GM19438 (cell line): Measurements from ENCODE around the gene XXYLT1.
"Not testable (repeated sequence)": the region's sequence is repeated elsewhere in the genome, so short reads cannot be mapped to it uniquely, and the experiment has no call there.

ENCODE experiments used
- ATAC-seq: cut with Tn5 transposase; IDR thresholded peaks from one replicate; pipeline ENCODE4 v1.9.1; 2021; ENCODE audit warnings: low read depth; ENCODE audit not compliant: unreplicated experiment

The XXYLT1 gene

DNA sequence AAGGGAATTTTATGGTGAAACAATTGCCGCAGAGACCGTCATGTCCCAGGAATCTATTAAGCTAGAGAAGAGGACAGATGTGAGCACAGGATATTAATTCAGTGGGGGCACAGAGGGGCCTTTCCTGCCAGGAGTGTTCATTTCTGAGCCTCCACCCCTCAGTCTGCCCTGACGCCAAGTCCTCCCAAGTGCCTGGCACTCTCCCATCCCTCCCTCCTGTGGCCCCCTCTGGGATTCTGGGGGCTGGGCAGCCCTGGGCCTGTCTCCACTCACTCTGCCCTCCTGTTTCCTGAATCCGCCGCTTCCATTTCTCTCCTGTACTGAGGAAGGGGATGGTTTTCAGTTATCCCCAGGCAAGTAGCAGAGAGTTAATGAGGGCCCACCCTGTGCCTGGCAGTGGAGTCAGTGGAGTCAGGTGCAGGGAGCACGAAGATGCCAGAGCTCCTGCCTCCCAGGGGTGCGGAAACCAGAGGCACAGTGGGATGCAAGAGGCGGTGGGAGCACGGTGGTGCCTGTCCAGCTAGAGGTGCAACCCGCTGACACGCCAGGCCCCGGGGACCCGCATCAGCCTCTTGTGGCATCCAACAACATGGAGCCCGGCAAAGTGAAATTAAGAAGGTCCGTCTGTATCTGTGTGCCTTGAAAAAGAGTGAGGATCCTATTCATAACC is 212.5 kb downstream of the XXYLT1 start:
- no peak for ATAC-seq

DNA sequence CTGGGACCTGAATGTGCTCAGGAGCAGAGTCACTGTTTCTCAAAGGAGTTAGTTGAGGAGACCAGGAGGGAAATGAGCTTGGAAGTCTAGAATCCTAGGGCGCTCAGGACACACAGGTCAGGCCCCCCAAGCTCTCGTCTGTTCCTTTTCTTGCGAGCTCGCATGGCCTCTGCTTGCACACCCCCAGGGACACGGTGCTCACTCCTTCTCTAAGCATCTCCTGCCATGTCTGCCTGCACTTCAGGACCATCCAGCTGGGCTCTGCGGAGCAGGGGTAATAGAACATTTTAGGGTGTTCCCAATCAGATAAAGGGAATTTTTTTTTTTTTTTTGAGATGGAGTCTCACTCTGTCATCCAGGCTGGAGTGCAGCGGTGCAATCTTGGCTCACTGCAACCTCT is 213.2 kb downstream of the XXYLT1 start:
- ATAC-seq, result no peak

DNA sequence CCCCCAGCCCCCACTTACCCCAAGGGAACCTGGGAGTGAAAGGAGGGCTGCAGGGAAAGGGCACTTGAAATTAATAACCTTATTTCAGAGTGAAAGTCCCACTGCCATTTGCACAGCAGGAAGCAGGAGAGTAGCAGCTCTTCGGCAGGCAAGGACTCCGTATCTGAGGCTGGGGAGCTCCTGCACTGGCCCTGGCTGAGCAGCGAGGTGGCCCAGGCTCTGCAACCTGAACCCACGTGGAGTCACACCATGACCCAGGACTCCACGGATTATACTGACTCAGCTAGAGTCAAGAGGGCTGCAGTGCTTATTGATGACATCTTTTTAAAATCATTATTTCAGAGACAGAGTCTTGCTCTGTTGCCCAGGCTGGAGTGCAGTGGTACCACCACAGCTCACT is 214.5 kb downstream of the XXYLT1 start:
- no peak for ATAC-seq

DNA sequence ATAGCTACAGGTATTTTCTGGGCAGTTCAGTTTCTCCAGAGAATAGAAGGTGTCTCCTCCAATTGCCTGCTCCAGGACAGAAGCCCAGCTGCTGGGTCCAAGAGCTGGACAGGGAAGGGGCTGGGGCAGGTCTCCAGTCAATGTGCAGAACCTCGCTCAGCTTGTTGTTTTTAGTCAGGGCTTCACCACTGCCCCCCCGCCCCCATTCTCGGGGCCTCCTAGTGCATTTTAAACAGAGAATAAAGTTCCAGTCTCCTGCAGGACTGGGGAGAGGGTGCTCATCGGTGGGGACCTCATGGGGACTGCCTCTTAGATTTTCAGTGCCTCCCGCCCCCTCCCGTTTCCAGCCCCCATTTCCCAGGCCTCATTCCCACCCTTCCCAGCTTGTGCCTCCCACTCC is 216.6 kb downstream of the XXYLT1 start:
- no peak for ATAC-seq

DNA sequence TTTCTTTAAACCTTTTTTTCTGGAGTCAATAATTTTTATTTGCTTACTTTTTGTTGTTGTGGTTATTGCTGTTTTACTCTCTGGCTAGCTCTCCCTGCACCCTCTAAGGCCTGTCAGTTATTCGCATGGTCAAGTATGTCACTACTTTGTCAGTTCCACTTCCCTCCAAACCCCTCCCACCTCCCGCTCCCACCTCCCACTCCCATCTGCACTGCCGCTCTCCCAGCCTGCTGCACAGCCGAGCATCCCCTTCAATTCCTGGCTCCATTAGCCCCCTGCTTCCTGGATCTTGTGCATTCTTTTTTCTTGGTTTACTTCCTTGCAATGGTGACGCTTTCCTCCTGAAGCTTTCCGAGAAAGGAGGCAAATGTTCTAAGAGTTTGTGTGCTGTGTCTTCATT is 218.0 kb downstream of the XXYLT1 start:
- ATAC-seq, result no peak

DNA sequence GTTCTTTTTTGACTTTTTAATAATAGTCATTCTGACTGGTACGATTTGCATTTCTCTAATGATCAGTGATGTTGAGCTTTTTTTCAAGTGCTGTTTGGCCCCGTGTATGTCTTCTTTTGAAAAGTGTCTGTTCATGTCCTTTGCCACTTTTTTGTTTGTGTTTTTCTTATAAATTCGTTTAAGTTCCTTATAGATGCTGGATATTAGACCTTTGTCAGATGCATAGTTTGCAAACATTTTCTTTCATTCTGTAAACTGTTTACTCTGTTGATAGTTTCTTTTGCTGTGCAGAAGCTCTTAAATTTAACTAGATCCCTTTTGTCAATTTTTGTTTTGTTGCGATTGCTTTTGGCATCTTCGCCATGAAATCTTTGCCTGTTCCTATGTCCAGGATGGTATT is 220.7 kb downstream of the XXYLT1 start:
- ATAC-seq, result not testable (repeated sequence)

DNA sequence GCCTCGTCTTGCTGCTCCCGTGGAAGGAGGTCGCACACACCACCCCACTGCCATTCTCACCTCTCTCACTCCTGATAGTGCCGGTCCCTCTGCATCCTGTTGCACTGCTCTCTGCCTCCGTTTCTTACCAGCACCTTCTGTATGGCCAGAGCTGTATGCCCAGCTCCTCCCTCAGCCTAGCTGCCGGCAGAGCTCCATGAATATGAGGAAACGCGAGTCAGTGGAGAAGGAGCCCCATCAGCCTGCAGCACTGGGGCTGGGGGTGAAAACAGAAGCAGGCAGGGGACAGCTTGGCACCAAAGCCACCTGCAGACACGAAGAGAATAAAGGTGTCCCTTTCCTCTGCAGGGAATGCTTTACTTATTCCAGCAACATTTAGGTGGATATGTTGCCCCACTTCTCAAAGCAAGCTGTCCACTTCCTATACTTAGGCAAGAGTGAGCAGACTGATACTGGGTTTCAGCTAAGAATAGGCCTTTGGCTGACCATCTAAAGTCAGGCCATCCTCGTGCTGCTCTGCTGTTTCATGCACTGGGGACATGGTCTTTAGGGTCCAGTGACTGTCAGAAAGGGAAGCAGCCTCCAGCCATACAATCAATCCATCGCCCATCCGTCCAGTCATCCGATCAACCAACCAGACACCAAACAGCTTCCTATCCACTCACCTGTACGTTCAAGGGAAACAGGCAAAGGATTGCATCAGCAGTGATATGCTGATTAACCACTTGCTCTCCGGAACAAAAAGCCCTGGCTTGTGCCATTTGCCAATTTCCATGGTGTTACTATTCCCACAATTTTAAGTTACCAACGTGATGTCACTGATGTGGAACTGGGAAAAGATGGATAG is 222.7 kb downstream of the XXYLT1 start:
- ATAC-seq, result no peak

DNA sequence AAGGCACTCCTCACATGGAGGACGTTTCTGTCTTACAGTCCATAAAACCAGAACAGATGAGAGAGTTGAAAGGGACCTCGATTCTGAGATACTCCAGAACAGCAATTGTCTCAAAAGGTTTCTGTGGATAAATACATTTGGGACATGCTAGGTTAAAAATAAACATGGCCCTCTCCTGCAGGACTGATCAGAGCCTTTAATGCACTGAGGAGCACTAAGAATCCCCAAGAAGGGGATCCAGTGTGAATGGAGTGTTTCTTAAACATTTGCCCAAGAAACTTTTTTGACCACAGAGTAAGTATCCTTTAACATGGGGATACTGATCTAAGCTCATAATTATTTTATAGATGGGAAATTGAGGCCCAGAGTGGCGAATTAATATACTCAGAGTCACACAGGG is 223.4 kb downstream of the XXYLT1 start:
- no peak for ATAC-seq

DNA sequence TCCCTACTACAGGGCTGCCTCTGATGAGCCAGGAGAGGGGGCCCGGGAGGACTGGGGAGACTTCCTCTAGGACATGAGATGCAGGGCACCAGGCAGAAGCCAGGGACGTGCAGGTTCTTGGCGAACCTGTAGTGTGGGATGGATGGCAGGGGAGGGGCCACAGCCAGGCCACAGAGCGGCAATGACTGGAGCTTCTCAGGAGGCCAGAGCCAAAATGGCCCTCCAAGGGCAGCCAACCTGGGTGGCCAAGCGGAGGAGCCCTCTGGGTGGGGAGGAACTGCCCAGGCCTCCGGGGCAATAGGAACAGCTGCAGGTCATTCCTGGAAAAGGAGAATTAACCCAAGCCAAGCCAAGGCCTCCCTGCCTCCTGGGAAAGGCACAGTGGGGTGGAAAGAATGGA is 224.5 kb downstream of the XXYLT1 start:
- ATAC-seq, result no peak

DNA sequence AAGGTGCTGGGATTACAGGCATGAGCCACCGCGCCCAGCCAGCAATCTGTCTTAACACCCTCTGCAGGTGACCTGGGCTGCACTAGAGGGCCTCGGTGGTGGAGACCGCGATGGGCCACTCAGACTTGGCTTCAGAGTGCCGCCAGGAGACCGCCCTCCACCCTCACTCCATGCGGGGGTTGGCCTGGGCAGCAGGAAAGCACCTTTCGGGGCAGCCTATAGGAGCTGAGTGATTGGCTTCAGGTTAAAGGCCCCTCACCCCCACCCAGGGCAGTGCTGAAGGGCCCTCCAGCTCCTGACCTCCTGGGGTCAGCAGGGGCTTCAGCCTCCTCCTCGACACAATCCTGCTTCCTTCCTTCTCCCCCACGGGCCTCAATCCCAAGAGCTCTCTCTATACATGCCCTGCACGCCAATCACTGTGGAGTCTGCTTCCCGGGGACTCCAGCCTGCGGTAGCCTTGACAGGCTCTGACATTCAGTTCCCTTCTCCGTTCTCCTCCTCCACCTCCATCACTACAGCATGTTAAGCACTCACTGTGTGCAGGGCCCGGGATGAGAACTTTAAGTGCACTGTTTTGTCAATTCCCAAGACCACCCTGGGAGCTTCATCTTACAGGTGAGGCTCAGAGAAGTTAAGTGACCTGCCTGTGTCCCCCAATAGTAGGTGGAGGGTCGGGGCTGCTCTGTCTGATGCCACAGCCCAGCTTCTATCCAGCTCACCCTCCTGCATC is 225.3 kb downstream of the XXYLT1 start:
- ATAC-seq, result no peak

DNA sequence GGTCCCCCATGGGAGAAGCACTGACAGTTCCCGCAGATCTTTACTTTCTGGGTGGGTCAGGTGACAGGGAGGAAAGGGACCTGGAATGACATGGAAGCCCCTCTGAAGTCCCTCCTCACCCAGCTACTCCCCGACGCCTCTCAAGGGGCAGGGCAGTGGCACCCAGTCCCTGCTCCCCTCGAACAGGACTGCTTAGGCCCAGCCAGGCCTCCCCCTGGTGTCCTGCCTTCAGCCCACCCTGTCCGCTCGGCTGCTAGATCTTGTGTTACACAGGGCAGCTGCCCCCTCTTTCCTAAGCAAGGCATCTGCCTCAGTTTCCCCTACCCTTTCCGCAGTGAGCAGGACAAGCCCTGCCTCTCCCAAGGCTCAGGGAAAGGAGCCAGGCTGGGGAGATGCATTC is 226.5 kb downstream of the XXYLT1 start:
- no peak for ATAC-seq

DNA sequence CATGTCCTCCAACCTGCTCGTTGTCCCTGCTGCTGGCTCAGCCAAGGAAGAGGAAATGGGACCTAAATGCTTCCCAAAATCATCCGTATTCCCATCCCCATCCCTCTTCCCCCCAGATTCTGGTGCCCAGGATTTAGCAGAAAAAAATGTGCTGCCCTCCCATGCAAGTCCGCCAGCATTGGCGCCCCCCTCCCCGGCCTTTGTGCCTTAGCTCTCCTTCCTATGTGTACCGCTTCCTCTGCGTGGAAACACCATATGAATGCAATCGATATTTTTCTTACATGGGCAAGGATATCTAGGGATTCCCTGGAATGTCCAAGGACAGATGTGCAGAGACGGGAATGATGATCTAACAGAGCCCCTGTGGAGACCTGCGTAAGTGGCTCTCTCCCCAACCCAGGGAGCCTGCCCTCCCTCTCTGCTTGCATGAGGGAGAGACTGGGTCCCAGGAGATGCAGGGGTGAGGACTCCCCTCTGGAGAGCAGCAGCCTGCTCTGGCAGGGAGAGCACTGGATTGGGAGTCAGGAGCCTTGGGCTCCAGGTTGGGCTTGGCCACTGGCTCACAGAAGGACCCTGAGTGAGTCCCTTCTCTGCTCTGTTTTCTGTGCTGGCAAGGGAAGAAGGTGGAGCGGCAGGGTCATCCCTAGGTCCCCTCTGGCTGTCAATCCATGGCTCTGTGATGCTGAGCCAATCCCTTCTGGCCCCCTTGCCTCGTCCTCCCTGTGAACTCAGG is 227.2 kb downstream of the XXYLT1 start:
- ATAC-seq, result no peak

DNA sequence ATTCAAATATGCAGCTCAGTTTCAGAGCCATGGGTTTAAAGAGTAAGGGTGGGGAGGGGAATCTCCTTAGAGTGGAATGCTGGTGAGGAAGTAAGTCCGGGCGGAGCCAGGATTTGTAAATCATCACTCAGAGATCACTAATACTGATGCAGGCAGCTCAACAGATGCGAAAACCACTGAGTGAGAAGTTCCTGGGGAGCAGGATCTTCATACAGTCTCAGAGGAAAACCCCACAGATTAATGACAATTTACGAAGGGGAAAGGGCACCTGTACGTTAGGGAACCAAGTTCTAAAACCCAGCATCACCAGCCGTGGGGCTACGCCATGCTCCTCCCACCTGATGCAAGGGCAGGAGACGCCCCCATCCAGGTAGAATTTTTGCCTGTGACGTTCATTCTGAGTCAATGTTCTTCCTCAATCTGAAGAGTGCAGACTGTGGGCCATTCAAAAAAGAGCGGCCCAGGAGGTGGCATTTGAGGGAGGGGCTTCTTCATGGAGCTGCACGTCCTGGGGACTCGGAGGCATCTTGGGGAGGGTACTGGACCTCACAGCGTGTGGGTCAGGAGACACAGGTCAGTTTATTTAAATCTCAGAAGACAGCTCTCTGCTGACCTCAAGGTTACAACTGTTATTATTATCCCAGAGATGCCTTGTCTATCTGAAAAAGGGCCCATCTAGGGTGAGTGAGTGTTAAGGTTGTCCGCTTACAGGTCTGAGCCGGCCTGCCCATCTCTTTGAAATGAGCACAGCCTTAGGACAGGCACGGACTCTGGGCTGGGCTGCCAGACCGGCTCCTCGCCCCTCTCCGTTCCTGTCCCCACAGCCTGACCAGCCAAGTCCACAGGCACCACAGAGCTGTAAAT is 228.0 kb downstream of the XXYLT1 start:
- ATAC-seq, result no peak

DNA sequence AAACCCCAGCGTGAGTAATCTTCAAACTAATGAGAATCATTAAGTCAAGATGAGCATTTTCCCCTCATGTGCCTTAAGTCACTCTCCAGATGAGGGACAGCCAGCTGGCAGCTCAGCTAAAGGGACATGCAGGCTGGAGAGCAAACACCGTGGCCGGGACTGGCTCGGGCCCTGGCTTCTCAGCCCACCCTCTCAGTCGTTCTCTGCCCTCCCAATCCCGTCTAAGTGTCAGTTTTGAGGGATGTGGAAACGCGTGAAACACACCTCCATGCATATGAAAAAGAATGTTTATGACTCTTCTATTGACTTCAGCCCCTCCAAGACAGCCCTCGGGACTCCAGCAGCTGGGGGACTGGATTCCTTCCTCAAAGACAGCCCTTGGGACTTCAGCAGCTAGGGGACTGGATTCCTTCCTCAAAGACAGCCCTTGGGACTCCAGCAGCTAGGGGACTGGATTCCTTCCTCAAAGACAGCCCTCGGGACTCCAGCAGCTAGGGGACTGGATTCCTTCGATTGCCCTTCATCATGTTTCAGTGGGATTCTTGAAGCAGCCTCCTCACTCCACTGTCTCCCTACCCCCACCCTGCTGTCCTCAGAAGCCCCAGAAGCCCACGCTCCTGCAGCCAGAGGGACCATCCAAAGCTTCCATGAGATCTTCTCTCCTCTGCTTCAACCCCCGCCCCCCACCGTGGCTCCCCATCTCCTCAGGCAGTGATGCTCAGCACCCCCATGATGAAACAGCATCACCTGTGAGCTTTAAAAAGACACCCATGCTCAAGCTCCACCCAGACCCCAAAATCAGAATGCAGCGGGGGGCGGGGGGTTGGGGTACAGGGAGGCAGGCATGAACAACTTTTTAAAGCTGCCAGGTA is 228.9 kb downstream of the XXYLT1 start:
- ATAC-seq, result no peak

DNA sequence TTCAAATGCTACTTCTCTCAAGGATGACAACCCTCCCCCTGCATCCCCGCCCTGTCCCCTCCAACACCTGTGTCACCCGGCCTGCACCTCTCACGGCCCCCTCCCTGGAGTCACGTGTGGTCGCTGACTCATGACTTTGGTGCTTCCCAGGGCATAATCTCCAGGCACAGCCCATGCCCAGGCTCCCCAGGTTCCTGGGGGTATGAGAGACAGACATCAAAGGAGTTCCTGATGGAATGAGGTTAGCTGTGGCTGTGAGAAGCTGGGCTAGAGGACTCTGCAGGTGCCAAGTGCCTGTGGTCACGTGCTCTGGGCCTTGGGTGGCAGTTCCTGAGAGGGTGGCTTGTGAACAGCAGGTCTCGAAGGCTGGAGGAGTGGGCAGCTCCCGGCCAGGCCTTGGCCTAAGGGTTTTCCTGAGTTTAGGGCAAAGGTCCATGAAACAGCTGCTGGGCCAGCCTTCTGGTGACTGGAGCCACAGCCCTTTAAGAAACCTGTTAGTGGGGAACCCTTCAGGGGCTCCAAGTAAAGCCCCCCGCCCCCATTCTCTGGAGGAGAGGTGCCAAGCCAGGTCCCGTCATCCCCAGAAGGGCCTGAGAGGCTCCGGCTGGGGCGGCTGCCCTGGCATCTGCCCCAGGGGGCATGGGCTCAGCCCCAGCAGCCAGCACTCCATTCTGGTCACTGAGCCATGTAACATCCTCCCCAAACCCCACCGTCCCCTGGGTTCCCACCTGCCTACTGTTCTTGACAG is 230.0 kb downstream of the XXYLT1 start:
- ATAC-seq, result no peak

DNA sequence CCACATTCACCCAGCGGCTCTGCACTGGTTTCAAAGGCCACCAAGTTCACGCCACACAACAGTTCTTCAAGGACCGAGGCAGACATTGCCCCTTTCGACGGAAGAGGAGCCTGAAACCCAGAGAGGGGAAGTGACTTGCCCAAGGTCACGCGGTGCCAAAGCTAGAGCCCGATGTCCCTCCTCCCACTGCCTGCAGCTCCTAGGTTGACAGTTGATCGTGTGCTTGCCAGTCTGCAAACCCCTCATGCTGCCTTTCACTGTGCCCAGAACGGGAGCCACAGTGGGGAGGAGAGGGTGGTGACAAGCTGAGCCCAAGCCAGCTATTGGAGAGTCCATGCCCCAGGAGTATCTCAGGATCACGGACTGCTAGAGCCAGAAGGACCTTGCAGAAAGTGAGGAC is 230.9 kb downstream of the XXYLT1 start:
- ATAC-seq, result no peak

DNA sequence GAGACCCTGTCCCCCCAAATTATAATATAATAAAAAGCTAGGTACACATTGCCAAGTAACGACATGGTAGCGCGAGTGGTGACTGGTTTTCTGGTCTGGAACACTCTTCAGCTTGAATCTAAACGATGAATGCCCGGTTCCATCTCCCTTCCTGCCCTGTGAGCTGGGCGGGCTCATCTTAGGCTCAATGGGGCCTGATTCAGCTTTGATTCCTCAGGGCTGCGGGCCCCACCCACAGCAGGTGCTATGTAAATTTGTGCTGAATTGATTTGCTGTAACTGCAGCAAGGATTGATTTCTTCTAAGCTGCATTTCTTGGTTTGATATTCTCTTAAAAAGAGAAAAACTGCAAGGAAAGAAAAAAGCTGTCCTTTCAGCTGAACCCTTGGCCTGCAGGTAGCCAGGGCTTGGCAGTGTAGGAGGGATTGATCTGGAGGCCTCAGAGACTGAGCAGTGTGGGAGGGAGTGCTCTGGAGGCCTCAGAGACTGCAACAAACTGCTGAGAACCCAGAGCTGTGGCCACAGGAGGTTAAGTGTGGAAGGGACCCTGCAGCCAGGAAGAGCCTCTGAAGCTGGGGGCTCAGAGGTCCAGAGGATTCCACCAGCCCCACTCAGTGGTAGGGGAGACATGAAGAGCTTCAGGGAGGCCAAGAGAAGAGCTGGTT is 231.6 kb downstream of the XXYLT1 start:
- ATAC-seq, result no peak

DNA sequence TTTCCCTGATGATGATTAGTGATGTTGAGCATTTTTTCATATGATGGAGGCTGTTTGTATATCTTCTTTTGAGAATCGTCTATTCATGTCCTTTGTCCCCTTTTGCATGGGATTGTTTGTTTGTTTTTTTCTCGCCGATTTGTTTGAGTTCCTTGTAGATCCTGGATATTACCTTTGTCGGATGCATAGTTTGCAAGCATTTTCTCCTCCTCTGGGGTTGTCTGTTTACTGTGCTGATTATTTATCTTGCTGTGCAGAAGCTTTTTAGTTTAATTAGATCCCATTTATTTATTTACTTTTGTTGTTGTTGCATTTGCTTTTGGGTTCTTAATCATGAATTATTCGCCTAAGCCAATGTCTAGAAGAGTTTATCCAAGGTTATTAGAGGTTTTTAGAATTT is 232.8 kb downstream of the XXYLT1 start:
- ATAC-seq, result no peak
